GM10266 (cell line): ENCODE measurements around the gene DIAPH2.

Source experiments
- DNase-seq: peaks from one replicate; pipeline ENCODE4 v3.0.0; 2012; ENCODE audit errors: extremely low spot score
- CTCF ChIP-seq: IDR thresholded peaks from 2 replicates; pipeline ENCODE4 v1.5.1; 2012; ENCODE audit warnings: mild to moderate bottlenecking, low read depth; ENCODE audit not compliant: control insufficient read depth, insufficient read depth; ENCODE audit errors: missing control alignments

Gene DIAPH2

DNA sequence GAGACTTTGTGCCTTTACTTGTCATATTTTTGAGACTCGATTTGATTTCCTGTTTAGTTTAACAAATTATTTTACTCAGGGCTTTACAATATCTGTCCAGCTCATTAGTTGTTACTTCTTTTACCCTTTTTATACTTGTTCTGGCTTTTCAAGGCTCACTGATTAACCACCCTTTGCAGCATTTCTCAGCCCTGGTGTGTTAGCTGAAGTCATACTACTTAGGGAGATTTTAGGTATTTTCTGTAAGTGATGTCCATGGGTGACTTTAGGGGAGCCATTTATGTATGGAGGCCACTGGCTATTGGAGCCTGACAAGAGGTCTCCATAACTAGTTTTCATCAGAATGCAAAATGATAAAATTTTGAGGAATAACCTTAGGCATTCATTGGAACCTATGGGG, 346.3 kb downstream of the DIAPH2 start:
- DNase-seq: no peak
- no peak for TF ChIP-seq CTCF

DNA sequence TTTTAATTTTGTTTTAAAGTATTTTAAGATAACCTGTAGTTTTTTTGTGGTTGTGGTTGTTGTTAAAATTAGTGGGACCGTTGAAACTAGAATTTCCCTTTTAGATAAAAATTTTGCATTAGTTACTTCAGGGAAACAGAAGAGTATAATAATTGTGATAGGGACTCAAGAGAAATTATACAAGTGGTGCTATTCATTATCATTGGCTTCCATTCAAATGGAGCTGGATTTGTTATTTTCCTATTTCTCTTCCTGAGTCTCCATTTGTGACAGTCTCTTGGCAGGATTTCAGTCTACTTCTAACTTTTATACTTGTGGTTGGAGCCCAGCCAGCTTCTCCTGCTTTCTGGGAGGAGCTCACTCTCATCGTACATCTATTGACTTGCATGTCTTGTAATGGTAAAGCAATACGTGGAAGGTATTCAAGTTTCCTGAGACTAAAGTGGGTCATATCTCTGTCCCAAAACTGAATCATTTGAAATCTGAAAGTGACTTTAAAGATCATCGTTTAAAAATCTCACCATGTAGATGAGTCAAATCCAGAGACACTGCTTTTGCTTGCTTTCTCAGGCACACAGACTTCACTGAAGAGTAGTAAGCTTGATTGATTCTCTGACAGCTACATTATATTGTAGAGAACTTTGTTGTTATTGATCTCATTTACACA, 354.9 kb downstream of the DIAPH2 start:
- no peak for TF ChIP-seq CTCF
- peak; percentile 4 for DNase-seq

- TF ChIP-seq CTCF: no peak
- no peak for DNase-seq
These were observed 360.8 kb downstream of the DIAPH2 start for GRCh38 chrX:97045470-97045869.

- DNase-seq: no peak
- no peak for TF ChIP-seq CTCF
These were observed 362.2 kb downstream of the DIAPH2 start for GRCh38 chrX:97046867-97047266.

- DNase-seq: no peak
- no peak for TF ChIP-seq CTCF
These were observed 365.8 kb downstream of the DIAPH2 start for GRCh38 chrX:97050392-97050791.

DNA sequence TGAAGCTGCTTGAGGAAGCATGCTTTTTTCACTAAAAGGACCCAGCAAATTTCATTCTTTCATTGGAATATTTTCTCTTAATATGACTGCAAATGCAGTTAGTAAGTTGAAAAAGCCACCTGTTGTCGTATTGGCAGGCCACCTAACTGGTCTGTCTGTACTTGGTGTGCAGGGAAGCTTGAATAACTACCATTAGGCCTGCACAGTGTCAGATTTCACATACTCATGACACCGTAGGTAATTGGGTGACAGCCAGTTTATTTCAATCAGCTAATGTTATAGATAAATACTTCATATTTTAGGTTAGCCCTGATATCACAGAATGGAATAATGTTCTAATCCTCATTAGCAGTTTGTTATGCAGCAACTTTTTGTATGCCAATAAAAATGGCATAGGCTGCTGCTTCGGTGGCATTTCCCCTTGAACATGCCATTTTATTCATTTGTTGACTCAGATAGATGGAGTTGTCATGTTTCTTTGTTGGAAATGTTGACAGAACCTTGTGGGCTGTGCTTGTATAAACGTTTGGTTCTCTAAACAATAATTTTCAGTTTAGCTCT, 372.8 kb downstream of the DIAPH2 start:
- no peak for TF ChIP-seq CTCF
- DNase-seq: no peak

DNA sequence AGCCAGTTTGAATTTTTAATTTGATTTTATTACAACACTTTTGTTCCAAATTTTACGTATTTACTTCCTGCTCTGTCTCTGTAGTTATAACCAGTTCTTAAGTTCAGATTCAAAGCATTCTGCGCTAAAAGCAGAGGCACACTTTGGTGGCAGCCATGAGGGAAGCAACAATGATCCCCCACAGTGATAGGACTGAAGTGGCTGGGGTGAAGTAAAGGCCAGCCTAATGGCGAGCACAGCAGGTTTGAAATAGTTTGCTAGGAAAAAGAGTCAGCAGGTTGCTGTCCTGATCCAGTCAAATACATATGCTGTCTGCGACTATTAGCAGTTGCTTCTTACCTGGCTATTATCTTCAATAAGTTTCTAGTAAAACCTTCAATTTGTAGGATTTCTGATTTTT, 375.4 kb downstream of the DIAPH2 start:
- TF ChIP-seq CTCF: no peak
- DNase-seq: no peak
